ENCODE measurements around the gene STAU1.
"Not testable (repeated sequence)": the region's sequence is repeated elsewhere in the genome, so short reads cannot be mapped to it uniquely, and the experiment has no call there.

Gene STAU1

GRCh38 chr20:49219924-49220831 lies 32.0 kb upstream of the STAU1 start:
- Histone ChIP-seq H3K9ac (ENCODE audit: low read length) (peak overlapping the region; percentile 95), H3K27me3 (replicated peaks; ENCODE audit: control insufficient read depth, insufficient read depth, low read length) (no peaks in the 10 kb centered on the region), H3K9me3 (ENCODE audit: control insufficient read depth, low read length) (no peaks in the 10 kb centered on the region), H3K4me3 (ENCODE audit: low read length) (peak overlapping the region; percentile 99), H3K4me1 (ENCODE audit: control insufficient read depth, insufficient read depth, low read length) (peaks cover 10% of the 10 kb centered on the region), H3K36me3 (ENCODE audit: control insufficient read depth, insufficient read depth, low read length, severe bottlenecking) (peaks cover 37% of the 10 kb centered on the region)
- no peak for DNase-seq (ENCODE audit: low read depth)

- Histone ChIP-seq H3K27me3 (replicated peaks; ENCODE audit: control insufficient read depth, insufficient read depth, low read length) (no peaks in the 10 kb centered on the region), H3K4me3 (ENCODE audit: low read length) (peak within 1 kb of the TSS; percentile 99), H3K4me1 (ENCODE audit: control insufficient read depth, insufficient read depth, low read length) (peaks cover 10% of the 10 kb centered on the region), H3K9ac (ENCODE audit: low read length) (peak within 1 kb of the TSS; percentile 95), H3K36me3 (ENCODE audit: control insufficient read depth, insufficient read depth, low read length, severe bottlenecking) (peaks cover 28% of the 10 kb centered on the region), H3K9me3 (ENCODE audit: control insufficient read depth, low read length) (no peaks in the 10 kb centered on the region)
- peak; percentile 100 for DNase-seq (ENCODE audit: low read depth)
These were observed 31.2 kb upstream of the STAU1 start, which contains the start of gene DDX27 for GRCh38 chr20:49219091-49219923. TSS of gene DDX27 (plus strand) at chr20:49219416. CDS start at chr20:49219449, 33 bp downstream.

- not testable (repeated sequence) for H3K27me3 ChIP-seq (replicated peaks; ENCODE audit: control insufficient read depth, insufficient read depth, low read length); DNase-seq (ENCODE audit: low read depth); H3K4me1 ChIP-seq (ENCODE audit: control insufficient read depth, insufficient read depth, low read length); H3K9me3 ChIP-seq (ENCODE audit: control insufficient read depth, low read length)
- H3K9ac ChIP-seq (ENCODE audit: low read length), result peak overlapping the region; percentile 95
- H3K4me3 ChIP-seq (ENCODE audit: low read length), result peak overlapping the region; percentile 99
- peaks cover 22% of the 10 kb centered on the region for H3K36me3 ChIP-seq (ENCODE audit: control insufficient read depth, insufficient read depth, low read length, severe bottlenecking)
These were observed 30.6 kb upstream of the STAU1 start for GRCh38 chr20:49218739-49219090.

GRCh38 chr20:49216991-49217578 lies 29.0 kb upstream of the STAU1 start:
- Histone ChIP-seq H3K4me1 (ENCODE audit: control insufficient read depth, insufficient read depth, low read length) (peaks cover 10% of the 10 kb centered on the region), H3K36me3 (ENCODE audit: control insufficient read depth, insufficient read depth, low read length, severe bottlenecking) (peaks cover 8% of the 10 kb centered on the region), H3K27me3 (replicated peaks; ENCODE audit: control insufficient read depth, insufficient read depth, low read length) (no peaks in the 10 kb centered on the region), H3K9ac (ENCODE audit: low read length) (peak overlapping the region; percentile 10), H3K4me3 (ENCODE audit: low read length) (no peak overlapping the region), H3K9me3 (ENCODE audit: control insufficient read depth, low read length) (no peaks in the 10 kb centered on the region)
- DNase-seq (ENCODE audit: low read depth), result peak; percentile 98

GRCh38 chr20:49215232-49215631 lies 27.1 kb upstream of the STAU1 start:
- H3K9me3 ChIP-seq (ENCODE audit: control insufficient read depth, low read length), result peaks cover 3% of the 10 kb centered on the region
- H3K4me3 ChIP-seq (ENCODE audit: low read length), result no peak overlapping the region
- no peaks in the 10 kb centered on the region for H3K27me3 ChIP-seq (replicated peaks; ENCODE audit: control insufficient read depth, insufficient read depth, low read length)
- DNase-seq (ENCODE audit: low read depth), result no peak
- peaks cover 12% of the 10 kb centered on the region for H3K4me1 ChIP-seq (ENCODE audit: control insufficient read depth, insufficient read depth, low read length)
- H3K36me3 ChIP-seq (ENCODE audit: control insufficient read depth, insufficient read depth, low read length, severe bottlenecking), result no peaks in the 10 kb centered on the region
- no peak overlapping the region for H3K9ac ChIP-seq (ENCODE audit: low read length)

GRCh38 chr20:49214571-49214970 lies 26.4 kb upstream of the STAU1 start:
- Histone ChIP-seq H3K9ac (ENCODE audit: low read length) (no peak overlapping the region), H3K9me3 (ENCODE audit: control insufficient read depth, low read length) (peaks cover 6% of the 10 kb centered on the region), H3K36me3 (ENCODE audit: control insufficient read depth, insufficient read depth, low read length, severe bottlenecking) (no peaks in the 10 kb centered on the region), H3K27me3 (replicated peaks; ENCODE audit: control insufficient read depth, insufficient read depth, low read length) (no peaks in the 10 kb centered on the region), H3K4me1 (ENCODE audit: control insufficient read depth, insufficient read depth, low read length) (peaks cover 8% of the 10 kb centered on the region), H3K4me3 (ENCODE audit: low read length) (no peak overlapping the region)
- no peak for DNase-seq (ENCODE audit: low read depth)

- Histone ChIP-seq H3K4me1 (ENCODE audit: control insufficient read depth, insufficient read depth, low read length) (peaks cover 8% of the 10 kb centered on the region), H3K4me3 (ENCODE audit: low read length) (no peak overlapping the region), H3K9ac (ENCODE audit: low read length) (no peak overlapping the region), H3K36me3 (ENCODE audit: control insufficient read depth, insufficient read depth, low read length, severe bottlenecking) (no peaks in the 10 kb centered on the region), H3K9me3 (ENCODE audit: control insufficient read depth, low read length) (peaks cover 6% of the 10 kb centered on the region), H3K27me3 (replicated peaks; ENCODE audit: control insufficient read depth, insufficient read depth, low read length) (no peaks in the 10 kb centered on the region)
- DNase-seq (ENCODE audit: low read depth), result peak; percentile 49
These were observed 22.6 kb upstream of the STAU1 start for GRCh38 chr20:49210757-49211110.

- H3K9me3 ChIP-seq (ENCODE audit: control insufficient read depth, low read length), result peaks cover 6% of the 10 kb centered on the region
- H3K36me3 ChIP-seq (ENCODE audit: control insufficient read depth, insufficient read depth, low read length, severe bottlenecking), result no peaks in the 10 kb centered on the region
- H3K27me3 ChIP-seq (replicated peaks; ENCODE audit: control insufficient read depth, insufficient read depth, low read length), result no peaks in the 10 kb centered on the region
- H3K4me1 ChIP-seq (ENCODE audit: control insufficient read depth, insufficient read depth, low read length), result peaks cover 8% of the 10 kb centered on the region
- H3K4me3 ChIP-seq (ENCODE audit: low read length), result no peak overlapping the region
- DNase-seq (ENCODE audit: low read depth), result peak; percentile 73
- H3K9ac ChIP-seq (ENCODE audit: low read length), result no peak overlapping the region
These were observed 22.1 kb upstream of the STAU1 start for GRCh38 chr20:49210101-49210756.

- Histone ChIP-seq H3K9ac (ENCODE audit: low read length) (no peak overlapping the region), H3K27me3 (replicated peaks; ENCODE audit: control insufficient read depth, insufficient read depth, low read length) (no peaks in the 10 kb centered on the region), H3K4me1 (ENCODE audit: control insufficient read depth, insufficient read depth, low read length) (peaks cover 8% of the 10 kb centered on the region), H3K9me3 (ENCODE audit: control insufficient read depth, low read length) (peaks cover 6% of the 10 kb centered on the region), H3K4me3 (ENCODE audit: low read length) (no peak overlapping the region), H3K36me3 (ENCODE audit: control insufficient read depth, insufficient read depth, low read length, severe bottlenecking) (no peaks in the 10 kb centered on the region)
- no peak for DNase-seq (ENCODE audit: low read depth)
These were observed 18.9 kb upstream of the STAU1 start for GRCh38 chr20:49207076-49207475.

- no peak for DNase-seq (ENCODE audit: low read depth)
- Histone ChIP-seq H3K4me1 (ENCODE audit: control insufficient read depth, insufficient read depth, low read length) (no peaks in the 10 kb centered on the region), H3K9ac (ENCODE audit: low read length) (no peak overlapping the region), H3K9me3 (ENCODE audit: control insufficient read depth, low read length) (no peaks in the 10 kb centered on the region), H3K4me3 (ENCODE audit: low read length) (no peak overlapping the region), H3K27me3 (replicated peaks; ENCODE audit: control insufficient read depth, insufficient read depth, low read length) (no peaks in the 10 kb centered on the region), H3K36me3 (ENCODE audit: control insufficient read depth, insufficient read depth, low read length, severe bottlenecking) (no peaks in the 10 kb centered on the region)
These were observed 15.6 kb upstream of the STAU1 start for GRCh38 chr20:49203746-49204145.

GRCh38 chr20:49203011-49203410 lies 14.9 kb upstream of the STAU1 start:
- no peaks in the 10 kb centered on the region for H3K4me1 ChIP-seq (ENCODE audit: control insufficient read depth, insufficient read depth, low read length)
- no peak overlapping the region for H3K9ac ChIP-seq (ENCODE audit: low read length)
- no peak for DNase-seq (ENCODE audit: low read depth)
- H3K36me3 ChIP-seq (ENCODE audit: control insufficient read depth, insufficient read depth, low read length, severe bottlenecking), result no peaks in the 10 kb centered on the region
- H3K4me3 ChIP-seq (ENCODE audit: low read length), result no peak overlapping the region
- H3K9me3 ChIP-seq (ENCODE audit: control insufficient read depth, low read length), result no peaks in the 10 kb centered on the region
- no peaks in the 10 kb centered on the region for H3K27me3 ChIP-seq (replicated peaks; ENCODE audit: control insufficient read depth, insufficient read depth, low read length)
